SH-SY5Y (cell line): Measurements from ENCODE around the gene KRT85.

Source experiments
- GATA2 ChIP-seq: IDR thresholded peaks from 2 replicates; pipeline ENCODE4 v1.6.1; 2011; ENCODE audit warnings: mild to moderate bottlenecking, low read depth, low read length
- GATA3 ChIP-seq: IDR thresholded peaks from 2 replicates; pipeline ENCODE4 v1.6.1; 2011; ENCODE audit warnings: low read depth, mild to moderate bottlenecking, low read length, moderate library complexity

GRCh38 chr12:52334185-52334584 is 33.1 kb downstream of the KRT85 start:
- no peak for TF ChIP-seq GATA2
- TF ChIP-seq GATA3 = no peak
